ENCODE data around the gene PLA2G12A.

PLA2G12A gene

GRCh38 chr4:109729718-109730618 is at the start of gene PLA2G12A:
PLA2G12A (minus strand) TSS chr4:109730070; CDS start chr4:109729809, 261 bp downstream.
- DNase-seq (ENCODE audit: low read depth in 2 of 2) = peak; percentile 42 to 64

DNA sequence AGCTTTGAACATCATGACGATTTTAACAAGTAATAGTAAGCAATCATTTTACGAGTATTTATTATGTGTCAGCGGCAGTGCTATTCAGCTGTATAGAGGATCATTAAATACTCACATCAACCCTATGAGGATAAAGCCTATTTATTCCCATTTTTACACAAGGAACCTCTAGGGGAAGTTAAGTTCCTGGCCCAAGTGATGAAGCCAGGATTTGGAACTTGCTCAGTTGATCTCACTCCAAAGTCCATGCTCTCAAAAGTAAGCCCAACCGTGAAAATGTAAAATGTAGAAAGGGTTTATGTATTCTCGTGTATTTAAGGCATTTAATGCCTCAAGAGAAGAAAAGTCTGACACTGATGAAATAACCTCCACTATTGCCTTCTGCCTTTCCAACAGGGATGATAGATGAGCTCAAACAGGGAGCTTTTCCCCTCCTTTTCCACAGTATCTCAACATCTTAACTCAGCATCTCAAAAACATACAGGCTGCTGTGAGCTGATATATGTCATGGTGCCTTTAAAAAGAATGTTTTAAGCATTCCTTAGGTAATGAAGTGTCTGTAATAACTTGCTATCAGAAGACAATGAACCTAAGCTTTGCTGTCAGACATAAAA is 35.0 kb upstream of the PLA2G12A start:
- no peak for DNase-seq (ENCODE audit: low read depth in 2 of 2)

- DNase-seq (ENCODE audit: low read depth in 2 of 2) = no peak
Observed at GRCh38 chr4:109764376-109764775, 34.5 kb upstream of the PLA2G12A start.

DNA sequence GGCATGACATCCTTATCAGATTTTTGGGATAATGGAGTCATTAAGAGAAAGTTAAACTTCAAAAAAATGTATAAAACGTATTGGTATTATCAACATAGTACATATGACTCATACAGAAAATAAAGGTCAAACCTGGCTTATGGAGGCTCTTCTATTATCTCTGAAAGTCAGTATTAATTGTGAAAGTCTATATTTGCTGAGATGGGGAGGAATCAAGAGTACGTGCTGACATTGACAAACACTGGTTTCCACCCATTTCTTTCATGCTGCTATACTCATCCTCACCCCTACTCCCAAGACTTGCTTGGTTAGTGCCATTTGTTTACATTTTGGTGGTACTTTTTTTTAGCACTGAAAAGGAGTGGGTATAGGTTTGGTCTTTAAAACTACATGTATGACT is 30.8 kb upstream of the PLA2G12A start:
- DNase-seq (ENCODE audit: low read depth in 2 of 2) = no peak

GRCh38 chr4:109755656-109756055 is 25.8 kb upstream of the PLA2G12A start:
- no peak for DNase-seq (ENCODE audit: low read depth in 2 of 2)

- no peak for DNase-seq (ENCODE audit: low read depth in 2 of 2)
Observed at GRCh38 chr4:109754093-109754857, 24.4 kb upstream of the PLA2G12A start.

GRCh38 chr4:109752525-109752924 is 22.7 kb upstream of the PLA2G12A start:
- no peak for DNase-seq (ENCODE audit: low read depth in 2 of 2)

GRCh38 chr4:109751852-109752251 is 22.0 kb upstream of the PLA2G12A start:
- DNase-seq (ENCODE audit: low read depth in 2 of 2) = no peak

- no peak for DNase-seq (ENCODE audit: low read depth in 2 of 2)
Observed at GRCh38 chr4:109750652-109751244, 20.9 kb upstream of the PLA2G12A start.

- DNase-seq (ENCODE audit: low read depth in 2 of 2) = no peak
Observed at GRCh38 chr4:109749388-109750082, 19.7 kb upstream of the PLA2G12A start.

- DNase-seq (ENCODE audit: low read depth in 2 of 2) = no peak
Observed at GRCh38 chr4:109748114-109748513, 18.2 kb upstream of the PLA2G12A start.

GRCh38 chr4:109746728-109747127 is 16.9 kb upstream of the PLA2G12A start:
- no peak for DNase-seq (ENCODE audit: low read depth in 2 of 2)

DNA sequence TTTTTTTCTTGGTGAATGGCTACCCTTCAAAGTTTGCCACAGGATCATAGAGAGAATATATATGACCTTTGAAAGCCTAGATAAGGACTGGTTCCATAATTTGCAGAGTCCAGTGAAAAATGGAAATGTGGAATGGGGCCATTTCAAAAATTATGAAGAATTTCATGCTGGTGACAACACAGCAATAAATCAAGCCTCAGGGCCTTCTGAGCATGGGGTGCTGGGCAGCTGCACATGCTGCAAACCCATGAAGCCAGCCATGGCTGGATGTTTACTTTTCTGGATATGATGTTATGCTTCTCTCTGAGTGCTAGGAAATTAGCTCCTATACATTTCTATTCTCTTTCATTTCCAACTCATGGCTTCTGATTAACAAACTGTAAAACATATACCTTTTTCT is 16.0 kb upstream of the PLA2G12A start:
- no peak for DNase-seq (ENCODE audit: low read depth in 2 of 2)

DNA sequence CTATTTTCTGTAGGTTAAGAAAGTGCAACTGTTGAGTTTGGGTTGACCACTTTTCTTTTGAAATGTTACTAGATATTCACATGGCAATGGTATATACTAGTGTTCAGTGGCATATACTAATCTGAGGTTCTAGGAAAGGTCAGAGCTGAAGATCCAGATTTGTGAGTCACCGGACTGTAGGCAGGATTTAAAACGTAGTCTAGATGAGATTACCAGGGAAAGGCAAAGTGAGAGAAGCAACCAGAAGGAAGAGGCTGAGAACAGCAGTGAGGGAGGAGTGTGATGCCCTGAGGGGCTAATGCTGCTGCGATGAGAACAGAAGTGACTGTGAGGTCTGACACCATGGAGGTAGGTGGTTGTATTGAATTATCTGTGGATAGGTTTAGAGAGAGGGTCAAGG is 9.7 kb upstream of the PLA2G12A start:
- DNase-seq (ENCODE audit: low read depth in 2 of 2) = no peak

GRCh38 chr4:109738104-109738872 is 8.4 kb upstream of the PLA2G12A start:
- no peak for DNase-seq (ENCODE audit: low read depth in 2 of 2)

DNA sequence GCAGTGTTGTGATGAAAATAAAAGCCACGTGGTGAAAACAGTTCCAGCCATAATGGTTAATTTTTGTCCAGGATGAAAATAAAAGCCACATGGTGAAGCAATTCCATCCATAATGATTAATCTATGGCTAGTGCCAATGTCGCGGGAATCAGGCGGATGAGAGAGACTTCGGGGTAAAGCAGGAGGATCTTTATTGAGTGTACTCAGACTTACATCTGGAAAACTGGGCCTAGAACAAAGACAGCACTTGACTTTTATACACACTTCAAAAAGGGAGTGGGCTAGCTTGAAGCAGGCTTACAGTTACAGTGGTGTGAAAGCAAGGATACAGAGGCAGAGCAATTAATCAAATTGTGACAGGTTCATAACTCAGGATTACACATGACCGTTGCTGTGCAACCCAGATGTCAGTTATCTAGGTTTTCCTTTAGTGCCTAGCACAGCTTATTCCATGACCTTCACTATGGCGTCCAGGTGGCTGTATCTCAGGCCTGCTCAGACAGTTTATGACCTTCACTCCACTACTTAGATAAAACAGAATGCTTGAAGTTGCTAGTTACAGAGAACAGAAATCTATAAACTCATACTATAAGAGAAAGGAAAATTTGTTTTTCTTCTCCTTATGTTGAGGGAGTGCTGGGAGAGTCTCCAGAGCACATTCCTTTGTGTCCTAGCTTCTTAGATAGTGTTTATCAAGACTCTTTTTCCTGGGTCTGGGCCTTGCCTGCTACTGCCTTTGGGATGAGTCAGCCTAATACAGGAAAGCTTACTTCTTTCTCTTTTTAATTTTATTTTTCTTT is 5.9 kb upstream of the PLA2G12A start:
- no peak for DNase-seq (ENCODE audit: low read depth in 2 of 2)

DNA sequence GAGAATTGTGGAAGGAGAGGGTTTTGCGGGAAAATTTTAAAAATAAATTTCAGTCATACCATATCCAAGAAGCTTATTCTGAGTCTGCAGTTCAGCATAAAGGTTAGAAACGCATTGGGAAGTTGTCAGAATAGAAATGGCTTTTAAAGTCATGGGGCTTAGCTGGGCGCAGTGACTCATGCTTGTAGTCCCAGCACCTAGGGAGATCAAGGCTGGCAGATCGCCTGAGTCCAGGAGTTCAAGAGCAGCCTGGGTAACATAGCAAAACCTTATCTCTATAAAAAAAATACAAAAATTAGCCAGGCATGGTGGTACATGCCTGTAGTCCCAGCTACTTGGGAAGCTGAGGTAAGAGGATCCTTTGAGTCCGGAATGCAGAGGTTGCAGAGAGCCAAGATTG is 3.9 kb upstream of the PLA2G12A start:
- DNase-seq (ENCODE audit: low read depth in 2 of 2) = no peak

- no peak for DNase-seq (ENCODE audit: low read depth in 2 of 2)
Observed at GRCh38 chr4:109730619-109731545, 1.0 kb upstream of the PLA2G12A start.

Measured in stimulated activated CD8-positive, alpha-beta memory T cell treated with anti-CD3 and anti-CD28 coated beads, Interleukin-2, amount 100 ng/mL, for 1 hour (primary cell).